GM12878 (cell line): ENCODE results near the gene NAGK. TPM values are rescaled to one million over a fixed set of nuclear protein-coding genes. Genes with fewer than 3 reads are reported as not detected.

ENCODE experiments used
- ATAC-seq: fragments of 200-7000 bp; cut with Tn5 transposase; 3 replicates; pipeline ENCODE4 v1.9.1; 2020; ENCODE audit warnings: mild to moderate bottlenecking, moderate library complexity
- BruUV-seq: library from RNA; stranded (reverse); fragments of 400-500 nt; replicated peaks from 2 replicates; lab custom pipeline; 2021; lab: Mats Ljungman, UMichigan
- CTCF ChIA-PET: fragments of 300-600 bp; sonication (Branson Sonifier 250); formaldehyde crosslinking; extraction: SDS; loops from one replicate; lab custom pipeline; 2021; ENCODE audit warnings: inconsistent platforms; lab: Yijun Ruan, JAX
- POLR2A ChIA-PET: fragments of 350-600 bp; formaldehyde crosslinking; extraction: SDS; loops from one replicate; lab custom pipeline; 2021; ENCODE audit warnings: inconsistent platforms; lab: Charles Lee
- RAD21 ChIA-PET: fragments of 300-600 bp; sonication (Branson Sonifier 250); formaldehyde crosslinking; loops from one replicate; lab custom pipeline; 2023; ENCODE audit warnings: antibody characterized with exemption; ENCODE audit not compliant: unreplicated experiment; lab: Charles Lee
- SMC1A ChIA-PET: fragments of 300-600 bp; sonication (Branson Sonifier 250); formaldehyde crosslinking; loops from one replicate; lab custom pipeline; 2023; ENCODE audit not compliant: unreplicated experiment, uncharacterized antibody; lab: Charles Lee
- DNase-seq: peaks from one replicate; pipeline ENCODE4 v3.0.0-alpha.2; 2011; ENCODE audit warnings: low read depth, low spot score
- FAIRE-seq: peaks from 3 replicates; lab custom pipeline; 2011; peaks lifted over from hg19 to GRCh38; lab: Jason Lieb, UNC
- H2AFZ ChIP-seq: 2 replicates; pipeline ENCODE4 v1.6.0; 2011; ENCODE audit warnings: low read depth, low read length, control low read depth; ENCODE audit not compliant: control insufficient read depth
- H3K27ac ChIP-seq: 2 replicates; pipeline ENCODE4 v1.5.1; 2011; ENCODE audit warnings: control low read depth; ENCODE audit not compliant: control insufficient read depth, insufficient read depth
- H3K27me3 ChIP-seq, 2 experiments: replicated peaks in 1 of 2; 2 replicates each; pipeline versions ENCODE4 v1.6.0 to v1.6.1; 2011; ENCODE audit warnings: low read length in 1 of 2; ENCODE audit not compliant: control insufficient read depth in 2 of 2, insufficient read depth in 2 of 2
- H3K36me3 ChIP-seq, 2 experiments: 2 replicates each; pipeline ENCODE4 v1.5.1; 2011; ENCODE audit warnings: low read length in 1 of 2; ENCODE audit not compliant: control insufficient read depth in 2 of 2, insufficient read depth in 2 of 2
- H3K4me1 ChIP-seq: 2 replicates; pipeline ENCODE4 v1.6.1; 2011; ENCODE audit warnings: mild to moderate bottlenecking, low read length, moderate library complexity, mixed read lengths; ENCODE audit not compliant: control insufficient read depth, insufficient read depth
- H3K4me2 ChIP-seq: 2 replicates; pipeline ENCODE4 v1.6.0; 2011; ENCODE audit warnings: control low read depth; ENCODE audit not compliant: control insufficient read depth, insufficient read depth
- H3K4me3 ChIP-seq: fragments of 200-600 bp; sonication (generic); 2 replicates; pipeline ENCODE4 v1.5.1; 2016
- H3K79me2 ChIP-seq: 2 replicates; pipeline ENCODE4 v1.6.0; 2011; ENCODE audit warnings: low read length; ENCODE audit not compliant: control insufficient read depth, insufficient read depth
- H3K9ac ChIP-seq: 2 replicates; pipeline ENCODE4 v1.8.0; 2011; ENCODE audit warnings: low read length, control low read depth, mixed read lengths; ENCODE audit not compliant: control insufficient read depth, insufficient read depth
- H3K9me3 ChIP-seq: replicated peaks from 3 replicates; pipeline ENCODE4 v1.5.1; 2011; ENCODE audit warnings: mild to moderate bottlenecking, low read length; ENCODE audit not compliant: control insufficient read depth, insufficient read depth
- H4K20me1 ChIP-seq: 2 replicates; pipeline ENCODE4 v1.6.0; 2011; ENCODE audit not compliant: control insufficient read depth, insufficient read depth
- CEBPB ChIP-seq, 2 experiments: fragments of 150-350 bp in 1 of 2; IDR thresholded peaks; 2 replicates each; pipeline ENCODE4 v1.6.1; 2012 to 2014; ENCODE audit warnings: low read depth in 2 of 2, low read length in 2 of 2, borderline replicate concordance in 1 of 2, inconsistent platforms in 1 of 2
- CREB1 ChIP-seq: IDR thresholded peaks from 2 replicates; pipeline ENCODE4 v1.6.1; 2012; ENCODE audit warnings: low read depth, mild to moderate bottlenecking, inconsistent platforms
- CREM ChIP-seq: IDR thresholded peaks from 2 replicates; pipeline ENCODE4 v1.6.1; 2014; ENCODE audit warnings: antibody characterized with exemption, low read depth
- E2F4 ChIP-seq: IDR thresholded peaks from 2 replicates; pipeline ENCODE4 v1.6.1; 2012; ENCODE audit warnings: low read depth, low read length, improper control_type of control experiment
- E2F8 ChIP-seq: fragments of 450-650 bp; IDR thresholded peaks from 2 replicates; pipeline ENCODE4 v1.6.1; 2018; ENCODE audit warnings: mild to moderate bottlenecking, low read depth, moderate library complexity; ENCODE audit not compliant: partially characterized antibody
- GABPA ChIP-seq: IDR thresholded peaks from 2 replicates; pipeline ENCODE4 v1.6.1; 2014; ENCODE audit warnings: antibody characterized with exemption, low read depth, mild to moderate bottlenecking, inconsistent platforms
- HCFC1 ChIP-seq: fragments of 150-350 bp; IDR thresholded peaks from 2 replicates; pipeline ENCODE4 v1.6.1; 2014; ENCODE audit warnings: low read length
- MLLT1 ChIP-seq: fragments of 450-650 bp; IDR thresholded peaks from 2 replicates; pipeline ENCODE4 v1.6.1; 2016; ENCODE audit warnings: mild to moderate bottlenecking
- MYC ChIP-seq: IDR thresholded peaks from 2 replicates; pipeline ENCODE4 v1.6.1; 2011; ENCODE audit warnings: mild to moderate bottlenecking, low read length, moderate library complexity, inconsistent platforms; ENCODE audit not compliant: insufficient read depth, insufficient replicate concordance, insufficient read length, severe bottlenecking
- NRF1 ChIP-seq: conservative IDR thresholded peaks from 2 replicates; pipeline ENCODE4 v1.6.1; 2011; ENCODE audit warnings: mild to moderate bottlenecking, low read depth, low read length, improper control_type of control experiment
- SMAD1 ChIP-seq: fragments of 450-650 bp; IDR thresholded peaks from 2 replicates; pipeline ENCODE4 v1.6.1; 2018; ENCODE audit warnings: mild to moderate bottlenecking, low read depth; ENCODE audit not compliant: partially characterized antibody
- USF2 ChIP-seq: IDR thresholded peaks from 2 replicates; pipeline ENCODE4 v1.6.1; 2011; ENCODE audit warnings: low read depth, low read length, improper control_type of control experiment, borderline replicate concordance
- WGBS: methylation state at CpG from one replicate; pipeline ENCODE4 v1.1.6; 2016; ENCODE audit warnings: low lambda C conversion rate; ENCODE audit not compliant: insufficient replicate concordance, insufficient coverage; ENCODE audit errors: missing lambda C conversion rate; 5-methylcytosine and 5-hydroxymethylcytosine counted together
- in situ Hi-C: fragments of 300-500 bp; cut with MboI; formaldehyde crosslinking; loops from 9 replicates; pipeline ENCODE4 v1.14.3; 2018; ENCODE audit warnings: mixed read lengths
- intact Hi-C: fragments of 100-400 bp; cut with micrococcal nuclease; formaldehyde crosslinking; loops from one replicate; pipeline ENCODE4 v1.14.2; 2022; ENCODE audit not compliant: unreplicated experiment
- polyA plus RNA-seq, 11 experiments: library from polyadenylated mRNA; depleted of rRNA in 4 of 11; unstranded in 6 of 11; stranded (reverse) in 5 of 11; fragments of >200 nt; fragmentation: Nextera tagmentation in 4 of 11; fragmentation: Illumina TruSeq in 1 of 11; extraction: Ambion mirVana in 4 of 11; extraction: Trizol in 1 of 11; gene quantifications; 1 replicate in 1 of 11; 2 replicates in 10 of 11; pipeline versions ENCODE4 v1.2.1 to v1.2.3, GENCODE V29; 2011 to 2016; ENCODE audit warnings: inconsistent platforms in 2 of 11, missing spikeins in 2 of 11, low read depth in 1 of 11
- total RNA-seq, 4 experiments: library from RNA; depleted of rRNA in 3 of 4; stranded (reverse); fragments of >200 nt in 3 of 4; fragmentation: Illumina TruSeq in 1 of 4; extraction: Trizol in 1 of 4; gene quantifications; 2 replicates each; pipeline versions ENCODE4 v1.2.1 to v1.2.3, GENCODE V29; 2013 to 2021
- TF ChIP-seq, protein P1 (sequence below): IDR thresholded peaks from 2 replicates; pipeline ENCODE4 v1.6.1; 2012; ENCODE audit warnings: mild to moderate bottlenecking, low read depth, low read length

Gene NAGK
- total and polyA plus RNA-seq, 10 of the 15 experiments (the other 5 are each of a cell fraction or from before 2014, with no cell fraction given) = 67.7 to 137 (median 115) TPM

GRCh38 chr2:71078624-71079023 lies 10.2 kb downstream of the NAGK start:
- Histone ChIP-seq H4K20me1 (no peaks in the 10 kb centered on the region), H3K79me2 (peaks cover 5% of the 10 kb centered on the region), H3K9ac (no peak overlapping the region), H3K27me3 (no peaks in the 10 kb centered on the region), H3K4me2 (no peak overlapping the region), H3K9me3 (no peaks in the 10 kb centered on the region), H3K4me3 (no peak overlapping the region), H3K4me1 (peaks cover 18% of the 10 kb centered on the region), H3K36me3 (peaks cover 20 to 27% of the 10 kb centered on the region in 2 experiments), H2AFZ (no peak overlapping the region), H3K27ac (no peak overlapping the region)
- in situ Hi-C loops (no loop called here), intact Hi-C loops (no loop called here)
- ChIA-PET POLR2A (no interaction called here), RAD21 (no interaction called here), SMC1A (no interaction called here), CTCF (no interaction called here)
- DNase-seq (no peak), FAIRE-seq (no peak), ATAC-seq (no peak)
- BruUV-seq = no TSS peak
- 84% methylated on average over 3 of the region's 3 CpGs for WGBS
- TF ChIP-seq, protein P1, sequence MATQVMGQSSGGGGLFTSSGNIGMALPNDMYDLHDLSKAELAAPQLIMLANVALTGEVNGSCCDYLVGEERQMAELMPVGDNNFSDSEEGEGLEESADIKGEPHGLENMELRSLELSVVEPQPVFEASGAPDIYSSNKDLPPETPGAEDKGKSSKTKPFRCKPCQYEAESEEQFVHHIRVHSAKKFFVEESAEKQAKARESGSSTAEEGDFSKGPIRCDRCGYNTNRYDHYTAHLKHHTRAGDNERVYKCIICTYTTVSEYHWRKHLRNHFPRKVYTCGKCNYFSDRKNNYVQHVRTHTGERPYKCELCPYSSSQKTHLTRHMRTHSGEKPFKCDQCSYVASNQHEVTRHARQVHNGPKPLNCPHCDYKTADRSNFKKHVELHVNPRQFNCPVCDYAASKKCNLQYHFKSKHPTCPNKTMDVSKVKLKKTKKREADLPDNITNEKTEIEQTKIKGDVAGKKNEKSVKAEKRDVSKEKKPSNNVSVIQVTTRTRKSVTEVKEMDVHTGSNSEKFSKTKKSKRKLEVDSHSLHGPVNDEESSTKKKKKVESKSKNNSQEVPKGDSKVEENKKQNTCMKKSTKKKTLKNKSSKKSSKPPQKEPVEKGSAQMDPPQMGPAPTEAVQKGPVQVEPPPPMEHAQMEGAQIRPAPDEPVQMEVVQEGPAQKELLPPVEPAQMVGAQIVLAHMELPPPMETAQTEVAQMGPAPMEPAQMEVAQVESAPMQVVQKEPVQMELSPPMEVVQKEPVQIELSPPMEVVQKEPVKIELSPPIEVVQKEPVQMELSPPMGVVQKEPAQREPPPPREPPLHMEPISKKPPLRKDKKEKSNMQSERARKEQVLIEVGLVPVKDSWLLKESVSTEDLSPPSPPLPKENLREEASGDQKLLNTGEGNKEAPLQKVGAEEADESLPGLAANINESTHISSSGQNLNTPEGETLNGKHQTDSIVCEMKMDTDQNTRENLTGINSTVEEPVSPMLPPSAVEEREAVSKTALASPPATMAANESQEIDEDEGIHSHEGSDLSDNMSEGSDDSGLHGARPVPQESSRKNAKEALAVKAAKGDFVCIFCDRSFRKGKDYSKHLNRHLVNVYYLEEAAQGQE = no peak
- TF ChIP-seq USF2 = no peak
- TF ChIP-seq CREM = no peak
- no peak for TF ChIP-seq CREB1
- no peak for TF ChIP-seq MLLT1
- TF ChIP-seq GABPA = no peak
- no peak for TF ChIP-seq E2F8
- TF ChIP-seq HCFC1 = no peak
- TF ChIP-seq CEBPB (IDR thresholded peaks at IDR 0.05; ENCODE audit: borderline replicate concordance in 1 of 2, low read depth in 2 of 2, low read length in 2 of 2) = no peak
- no peak for TF ChIP-seq SMAD1
- no peak for TF ChIP-seq NRF1
- TF ChIP-seq E2F4 = no peak
- TF ChIP-seq MYC = no peak
